Measurements from ENCODE around the gene RIN1. TPM values are rescaled to one million over a fixed set of nuclear protein-coding genes. Genes with fewer than 3 reads are reported as not detected.
A peak's percentile ranks its signal among the peaks of the same experiment; 100 is the strongest.

RIN1 gene
- total RNA-seq, 4 donors from 2014 or later = 1.8 to 26.6 (median 8.6) TPM

GRCh38 chr11:66288671-66289547 is 47.3 kb downstream of the RIN1 start, which contains the start of gene YIF1A:
TSS of gene YIF1A (minus strand) at chr11:66289143. CDS start at chr11:66288985, 158 bp downstream.
- no peaks in the 10 kb centered on the region for H3K9me3 ChIP-seq
- peaks cover 7 to 12% of the 10 kb centered on the region in 2 donors for H3K27me3 ChIP-seq
- intact Hi-C loops (cut with DNase I; ENCODE audit: low total_unique reads) = loop anchor here (10.0 kb wide), 1 partner anchor 64 kb away; no protein-coding TSS in a partner anchor
- peaks cover 0 to 19% of the 10 kb centered on the region in 2 donors for H3K4me1 ChIP-seq
- peak; percentile 98 to 99 for DNase-seq
- H3K36me3 ChIP-seq = no peaks in the 10 kb centered on the region
- peak within 1 kb of the TSS; percentile 86 to 98 for H3K27ac ChIP-seq
- TF ChIP-seq CTCF (IDR thresholded peaks at IDR 0.05) (peak in 1 of 4 experiments; percentile 21), POLR2A (IDR thresholded peaks at IDR 0.05) (peak; percentile 94 to 98)
- peak within 1 kb of the TSS; percentile 84 to 96 for H3K4me3 ChIP-seq

DNA sequence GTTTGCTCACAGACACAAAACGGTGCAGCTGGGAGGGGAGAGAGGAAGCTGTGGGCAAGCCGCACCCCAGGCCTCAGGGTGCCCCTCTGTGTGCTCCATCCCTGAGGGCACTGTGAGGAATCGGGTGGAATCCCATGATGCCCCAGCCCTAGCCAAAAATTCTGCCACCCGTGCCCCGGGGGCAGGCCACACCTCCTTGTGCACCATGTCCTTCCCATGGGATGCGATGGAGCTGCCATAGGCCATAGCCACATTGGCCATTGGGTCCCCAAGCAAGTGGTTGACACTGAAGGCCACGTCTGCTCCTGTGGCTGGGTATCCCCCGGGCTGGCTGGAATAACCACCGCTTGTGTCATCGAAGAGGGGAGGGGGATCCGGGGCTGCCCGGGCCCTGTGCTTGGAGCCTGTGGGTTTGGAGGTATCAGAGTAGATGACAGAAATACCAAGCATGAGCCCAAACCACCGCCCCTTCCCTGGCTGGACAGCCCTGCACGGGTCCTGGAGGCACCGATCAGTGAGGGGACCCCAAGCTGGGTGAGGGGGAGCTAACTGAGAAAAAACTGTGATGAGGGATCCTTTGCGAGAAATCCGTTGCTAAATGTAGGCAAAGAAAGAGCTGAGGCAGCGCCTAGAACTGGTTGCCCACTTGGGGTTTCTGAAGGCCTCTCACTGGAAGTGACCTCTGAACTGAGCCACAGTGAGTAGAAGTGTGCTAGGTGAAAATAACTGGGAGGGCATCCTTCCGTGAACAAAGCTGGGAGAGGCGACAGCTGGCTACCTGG is 48.2 kb downstream of the RIN1 start:
- Histone ChIP-seq H3K4me1 (peaks cover 0 to 19% of the 10 kb centered on the region in 2 donors), H3K36me3 (no peaks in the 10 kb centered on the region), H3K9me3 (no peaks in the 10 kb centered on the region), H3K27me3 (peaks cover 4 to 7% of the 10 kb centered on the region in 2 donors), H3K27ac (peak overlapping the region; percentile 81 to 98), H3K4me3 (peak overlapping the region; percentile 84 to 96)
- intact Hi-C loops (cut with DNase I; ENCODE audit: low total_unique reads) = loop anchor here (10.0 kb wide), 1 partner anchor 63 kb away; no protein-coding TSS in a partner anchor
- no peak for DNase-seq
- TF ChIP-seq POLR2A (IDR thresholded peaks at IDR 0.05) = no peak
- TF ChIP-seq CTCF (IDR thresholded peaks at IDR 0.05) = no peak

GRCh38 chr11:66287211-66287888 is 48.9 kb downstream of the RIN1 start:
- Histone ChIP-seq H3K27me3 (peaks cover 0 to 6% of the 10 kb centered on the region in 2 donors), H3K36me3 (no peaks in the 10 kb centered on the region), H3K4me1 (peaks cover 0 to 19% of the 10 kb centered on the region in 2 donors), H3K9me3 (no peaks in the 10 kb centered on the region), H3K4me3 (no peak overlapping the region), H3K27ac (no peak overlapping the region)
- intact Hi-C loops (cut with DNase I; ENCODE audit: low total_unique reads) = loop anchor here (10.0 kb wide), 1 partner anchor 63 kb away; no protein-coding TSS in a partner anchor
- DNase-seq = no peak
- TF ChIP-seq POLR2A (IDR thresholded peaks at IDR 0.05) = no peak
- no peak for TF ChIP-seq CTCF (IDR thresholded peaks at IDR 0.05)

- intact Hi-C loops (cut with DNase I; ENCODE audit: low total_unique reads) = loop anchor here (10.0 kb wide), 1 partner anchor 62 kb away; no protein-coding TSS in a partner anchor
- peaks cover 0 to 14% of the 10 kb centered on the region in 2 donors for H3K4me1 ChIP-seq
- no peak for TF ChIP-seq CTCF (IDR thresholded peaks at IDR 0.05)
- no peak for TF ChIP-seq POLR2A (IDR thresholded peaks at IDR 0.05)
These were observed 49.5 kb downstream of the RIN1 start for GRCh38 chr11:66286699-66287098.

More at GRCh38 chr11:66286699-66287098, 49.5 kb downstream of the RIN1 start:
- Histone ChIP-seq H3K27me3 (no peaks in the 10 kb centered on the region), H3K27ac (no peak overlapping the region), H3K36me3 (no peaks in the 10 kb centered on the region), H3K9me3 (no peaks in the 10 kb centered on the region), H3K4me3 (no peak overlapping the region)
- no peak for DNase-seq

All from uterus (tissue), 4 donors.